22Rv1 (cell line): Measurements from ENCODE around the gene FTL.

Source experiments
- ZFX ChIP-seq: fragments of 450-650 bp; IDR thresholded peaks from 2 replicates; pipeline ENCODE4 v1.6.1; 2017; ENCODE audit warnings: antibody characterized with exemption, borderline replicate concordance
- TF ChIP-seq, protein P1 (sequence below): fragments of 450-650 bp; IDR thresholded peaks from 2 replicates; pipeline ENCODE4 v1.5.1; 2017; ENCODE audit warnings: mild to moderate bottlenecking

DNA sequence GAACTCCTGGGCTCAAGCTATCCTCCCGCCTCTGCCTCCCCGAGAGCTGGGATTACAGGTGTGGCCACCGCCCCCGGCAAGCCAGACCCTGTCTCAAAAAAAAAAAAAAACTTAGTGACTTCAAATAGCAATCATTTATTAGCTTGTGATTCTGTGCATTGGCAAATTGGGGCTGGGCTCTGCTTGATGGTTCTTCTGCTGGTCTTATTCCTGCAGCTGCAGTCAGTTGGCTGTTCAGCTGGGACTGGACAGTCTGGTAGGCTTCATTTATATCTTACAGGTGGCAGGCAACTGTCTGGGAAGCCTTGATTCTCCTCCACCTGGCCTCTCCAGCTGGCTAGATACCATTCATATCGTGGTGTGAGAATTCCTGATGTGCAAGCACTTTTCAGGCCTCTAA is 24.2 kb upstream of the FTL start:
- TF ChIP-seq, protein P1, sequence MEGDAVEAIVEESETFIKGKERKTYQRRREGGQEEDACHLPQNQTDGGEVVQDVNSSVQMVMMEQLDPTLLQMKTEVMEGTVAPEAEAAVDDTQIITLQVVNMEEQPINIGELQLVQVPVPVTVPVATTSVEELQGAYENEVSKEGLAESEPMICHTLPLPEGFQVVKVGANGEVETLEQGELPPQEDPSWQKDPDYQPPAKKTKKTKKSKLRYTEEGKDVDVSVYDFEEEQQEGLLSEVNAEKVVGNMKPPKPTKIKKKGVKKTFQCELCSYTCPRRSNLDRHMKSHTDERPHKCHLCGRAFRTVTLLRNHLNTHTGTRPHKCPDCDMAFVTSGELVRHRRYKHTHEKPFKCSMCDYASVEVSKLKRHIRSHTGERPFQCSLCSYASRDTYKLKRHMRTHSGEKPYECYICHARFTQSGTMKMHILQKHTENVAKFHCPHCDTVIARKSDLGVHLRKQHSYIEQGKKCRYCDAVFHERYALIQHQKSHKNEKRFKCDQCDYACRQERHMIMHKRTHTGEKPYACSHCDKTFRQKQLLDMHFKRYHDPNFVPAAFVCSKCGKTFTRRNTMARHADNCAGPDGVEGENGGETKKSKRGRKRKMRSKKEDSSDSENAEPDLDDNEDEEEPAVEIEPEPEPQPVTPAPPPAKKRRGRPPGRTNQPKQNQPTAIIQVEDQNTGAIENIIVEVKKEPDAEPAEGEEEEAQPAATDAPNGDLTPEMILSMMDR, result no peak
- TF ChIP-seq ZFX, result no peak
